HepG2 (cell line): ENCODE data around the gene ABCB8. TPM values are rescaled to one million over a fixed set of nuclear protein-coding genes. Genes with fewer than 3 reads are reported as not detected.
A peak's percentile ranks its signal among the peaks of the same experiment; 100 is the strongest.

Experiments used
- ATAC-seq: fragments of 200-7000 bp; cut with Tn5 transposase; 3 replicates; pipeline ENCODE4 v1.9.1; 2020; ENCODE audit warnings: mild to moderate bottlenecking, moderate library complexity
- BruUV-seq: library from RNA; stranded (reverse); fragments of 400-500 nt; replicated peaks from 2 replicates; lab custom pipeline; 2021; lab: Mats Ljungman, UMichigan
- CTCF ChIA-PET: fragments of 300-600 bp; formaldehyde crosslinking; extraction: SDS; loops from one replicate; lab custom pipeline; 2021; ENCODE audit warnings: low total read pairs, inconsistent platforms, low intra/inter-chr PET ratio; lab: Yijun Ruan, JAX
- POLR2A ChIA-PET: fragments of 350-600 bp; sonication (Branson Sonifier 250); formaldehyde crosslinking; loops from one replicate; lab custom pipeline; 2020; ENCODE audit warnings: antibody characterized with exemption, inconsistent platforms; lab: Yijun Ruan, JAX
- DNase-seq: peaks from one replicate; pipeline ENCODE4 v3.0.0-alpha.2; 2015; ENCODE audit warnings: low spot score
- FAIRE-seq: peaks from 3 replicates; lab custom pipeline; 2011; peaks lifted over from hg19 to GRCh38; lab: Jason Lieb, UNC
- H2AFZ ChIP-seq: one replicate; pipeline ENCODE4 v1.6.1; 2011; ENCODE audit warnings: low read length, inconsistent platforms
- H3K27ac ChIP-seq: fragments of 300-600 bp; 3 replicates; pipeline ENCODE4 v1.8.0; 2011; ENCODE audit warnings: mixed run types, mild to moderate bottlenecking, mixed read lengths, low read length, inconsistent platforms; ENCODE audit not compliant: insufficient read depth; ENCODE audit errors: extremely low read length
- H3K27me3 ChIP-seq, 2 experiments: fragments of 200-600 bp in 1 of 2; 2 replicates in 1 of 2; 3 replicates in 1 of 2; pipeline versions ENCODE4 v1.6.0 to v1.8.0; 2011; ENCODE audit warnings: low read length in 2 of 2, mild to moderate bottlenecking in 2 of 2, moderate library complexity in 2 of 2, inconsistent platforms in 1 of 2; ENCODE audit not compliant: insufficient read depth in 2 of 2, control insufficient read depth in 1 of 2
- H3K36me3 ChIP-seq, 2 experiments: fragments of 200-600 bp in 1 of 2; replicated peaks in 1 of 2; 2 replicates in 1 of 2; 3 replicates in 1 of 2; pipeline versions ENCODE4 v1.5.1 to v1.8.0; 2011; ENCODE audit warnings: low read length in 2 of 2, inconsistent platforms in 1 of 2; ENCODE audit not compliant: insufficient read depth in 2 of 2, control insufficient read depth in 1 of 2
- H3K4me1 ChIP-seq: 2 replicates; pipeline ENCODE4 v1.5.1; 2012; ENCODE audit warnings: low read length, inconsistent platforms; ENCODE audit not compliant: insufficient read depth
- H3K4me2 ChIP-seq: 2 replicates; pipeline ENCODE4 v1.6.0; 2011; ENCODE audit warnings: low read depth, low read length, inconsistent platforms
- H3K4me3 ChIP-seq, 3 experiments: fragments of 200-600 bp in 1 of 3; sonication (generic), shearing (Covaris generic) in 1 of 3; replicated peaks in 1 of 3; 2 replicates each; pipeline ENCODE4 v1.5.1; 2011 to 2016; ENCODE audit warnings: low read length in 3 of 3, inconsistent platforms in 2 of 3, low read depth in 2 of 3, mild to moderate bottlenecking in 2 of 3, control low read depth in 1 of 3, mixed read lengths in 1 of 3; ENCODE audit not compliant: insufficient read depth in 1 of 3
- H3K79me2 ChIP-seq: one replicate; pipeline ENCODE4 v1.6.1; 2011; ENCODE audit warnings: low read length, inconsistent platforms; ENCODE audit not compliant: insufficient read depth
- H3K9ac ChIP-seq: 2 replicates; pipeline ENCODE4 v1.6.0; 2011; ENCODE audit warnings: mild to moderate bottlenecking, low read depth, low read length, inconsistent platforms; ENCODE audit not compliant: insufficient read depth
- H3K9me3 ChIP-seq: 2 replicates; pipeline ENCODE4 v1.5.1; 2012; ENCODE audit warnings: mild to moderate bottlenecking, low read length
- H4K20me1 ChIP-seq: 2 replicates; pipeline ENCODE4 v1.6.0; 2011; ENCODE audit warnings: inconsistent platforms, mild to moderate bottlenecking, low read length, moderate library complexity; ENCODE audit not compliant: insufficient read depth
- ATAD3A ChIP-seq: sonication (generic); formaldehyde crosslinking; IDR thresholded peaks from 2 replicates; pipeline ENCODE4 v1.4.0; 2020; ENCODE audit warnings: missing genetic modification reagents
- BORCS8-MEF2B ChIP-seq: sonication (generic); formaldehyde crosslinking; IDR thresholded peaks from 2 replicates; pipeline ENCODE4 v1.8.0; 2022; ENCODE audit warnings: mild to moderate bottlenecking, missing genetic modification reagents
- IRX3 ChIP-seq: sonication (generic); formaldehyde crosslinking; IDR thresholded peaks from 2 replicates; pipeline ENCODE4 v1.8.1; 2023; ENCODE audit warnings: mild to moderate bottlenecking, low read depth, missing genetic modification reagents, borderline replicate concordance
- RFX1 ChIP-seq: fragments of 450-650 bp; IDR thresholded peaks from 2 replicates; pipeline ENCODE4 v1.6.1; 2017
- RFX5 ChIP-seq: IDR thresholded peaks from 2 replicates; pipeline ENCODE4 v1.6.1; 2011; ENCODE audit warnings: low read depth, low read length, improper control_type of control experiment
- SRSF1 ChIP-seq: fragments of 200-400 bp; formaldehyde crosslinking; optimal IDR thresholded peaks from 2 replicates; pipeline ENCODE3; 2017; ENCODE audit warnings: mild to moderate bottlenecking, low read depth, low read length, moderate library complexity
- ZFP1 ChIP-seq: IDR thresholded peaks from 2 replicates; pipeline ENCODE4 v1.6.1; 2016
- ZNF292 ChIP-seq: sonication (generic); formaldehyde crosslinking; IDR thresholded peaks from 2 replicates; pipeline ENCODE4 v1.8.1; 2022; ENCODE audit warnings: mild to moderate bottlenecking, low read depth, missing genetic modification reagents, borderline replicate concordance
- ZNF317 ChIP-seq: sonication (generic); formaldehyde crosslinking; IDR thresholded peaks from 2 replicates; pipeline ENCODE4 v1.5.0; 2020; ENCODE audit warnings: mild to moderate bottlenecking, missing genetic modification reagents
- ZNF616 ChIP-seq: sonication (generic); formaldehyde crosslinking; IDR thresholded peaks from 2 replicates; pipeline ENCODE4 v1.5.0; 2020; ENCODE audit warnings: low read depth, mild to moderate bottlenecking, missing genetic modification reagents
- ZNF780A ChIP-seq: sonication (generic); formaldehyde crosslinking; IDR thresholded peaks from 2 replicates; pipeline ENCODE4 v1.8.0; 2022; ENCODE audit warnings: mild to moderate bottlenecking, missing genetic modification reagents, moderate library complexity
- WGBS: methylation state at CpG from one replicate; pipeline ENCODE4 v1.1.6; 2017; ENCODE audit warnings: low lambda C conversion rate; 5-methylcytosine and 5-hydroxymethylcytosine counted together
- in situ Hi-C: cut with HindIII; loops from 2 replicates; pipeline ENCODE4 v1.10.0; 2017; ENCODE audit warnings: low pct_unique_long_range_greater_than_20kb; ENCODE audit not compliant: extremely low pct_ligation_motif_present
- intact Hi-C: fragments of 100-400 bp; cut with micrococcal nuclease; formaldehyde crosslinking; loops from one replicate; pipeline ENCODE4 v1.10.0; 2022; ENCODE audit not compliant: unreplicated experiment
- polyA plus RNA-seq, 8 experiments: library from polyadenylated mRNA; depleted of rRNA in 3 of 8; stranded (reverse) in 7 of 8; unstranded in 1 of 8; fragments of >200 nt; fragmentation: Illumina TruSeq in 4 of 8; extraction: Trizol in 4 of 8; gene quantifications; 2 replicates each; pipeline versions ENCODE4 v1.2.1 to v1.2.3, GENCODE V29; 2011 to 2016; ENCODE audit warnings: low read depth in 4 of 8, missing spikeins in 1 of 8, mixed read lengths in 1 of 8; ENCODE audit not compliant: insufficient read depth in 1 of 8
- total RNA-seq, 5 experiments: library from RNA; depleted of rRNA; stranded (reverse); fragments of >200 nt; fragmentation: Illumina TruSeq; extraction: Trizol; gene quantifications; 2 replicates each; pipeline ENCODE4 v1.2.3, GENCODE V29; 2016; ENCODE audit warnings: low read depth in 1 of 5
- TF ChIP-seq, protein P1 (sequence below): sonication (generic); formaldehyde crosslinking; IDR thresholded peaks from 2 replicates; pipeline ENCODE4 v1.5.1; 2020; ENCODE audit warnings: missing genetic modification reagents, mild to moderate bottlenecking, borderline replicate concordance
- TF ChIP-seq, protein P2 (sequence below): sonication (generic); formaldehyde crosslinking; IDR thresholded peaks from 2 replicates; pipeline ENCODE4 v1.8.0; 2023; ENCODE audit warnings: mild to moderate bottlenecking, missing genetic modification reagents
- TF ChIP-seq, protein P3 (sequence below): sonication (generic); formaldehyde crosslinking; IDR thresholded peaks from 2 replicates; pipeline ENCODE4 v1.4.0; 2020; ENCODE audit warnings: mild to moderate bottlenecking, missing genetic modification reagents
- TF ChIP-seq, protein P4 (sequence below): sonication (generic); formaldehyde crosslinking; IDR thresholded peaks from 2 replicates; pipeline ENCODE4 v1.4.0; 2020; ENCODE audit warnings: missing genetic modification reagents

The ABCB8 gene
- total and polyA plus RNA-seq, 2 of the 13 experiments (the other 11 are each of a cell fraction or from before 2014, with no cell fraction given): 6.6 to 16.7 TPM

DNA sequence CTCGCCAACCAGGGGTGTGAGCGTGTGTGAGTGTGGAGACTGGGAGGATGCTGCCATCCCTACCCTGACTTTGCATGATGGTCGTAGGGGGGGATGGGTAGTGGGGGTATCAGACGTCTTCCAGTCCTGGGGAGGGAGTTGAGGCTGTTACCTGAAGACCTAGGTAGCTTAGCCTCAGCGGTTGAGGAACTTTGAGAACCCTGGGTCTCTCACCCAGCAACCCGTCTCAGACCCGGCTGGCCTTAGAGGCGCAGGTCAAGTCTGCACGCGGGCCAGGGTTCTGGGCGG lies 33.8 kb downstream of the ABCB8 start:
- no TSS peak for BruUV-seq
- TF ChIP-seq ZFP1 (CRISPR knock-in tag) (no peak), IRX3 (0 out of 2 replicates have a peak, but pooled peaks have one; percentile 38), ZNF616 (no peak), ZNF292 (no peak), ATAD3A (CRISPR knock-in tag) (no peak), SRSF1 (no peak), RFX5 (0 out of 2 replicates have a peak, but pooled peaks have one; percentile 25), ZNF780A (CRISPR knock-in tag) (no peak), RFX1 (no peak), BORCS8-MEF2B (CRISPR knock-in tag) (no peak), ZNF317 (CRISPR knock-in tag) (no peak)
- TF ChIP-seq, protein P1, sequence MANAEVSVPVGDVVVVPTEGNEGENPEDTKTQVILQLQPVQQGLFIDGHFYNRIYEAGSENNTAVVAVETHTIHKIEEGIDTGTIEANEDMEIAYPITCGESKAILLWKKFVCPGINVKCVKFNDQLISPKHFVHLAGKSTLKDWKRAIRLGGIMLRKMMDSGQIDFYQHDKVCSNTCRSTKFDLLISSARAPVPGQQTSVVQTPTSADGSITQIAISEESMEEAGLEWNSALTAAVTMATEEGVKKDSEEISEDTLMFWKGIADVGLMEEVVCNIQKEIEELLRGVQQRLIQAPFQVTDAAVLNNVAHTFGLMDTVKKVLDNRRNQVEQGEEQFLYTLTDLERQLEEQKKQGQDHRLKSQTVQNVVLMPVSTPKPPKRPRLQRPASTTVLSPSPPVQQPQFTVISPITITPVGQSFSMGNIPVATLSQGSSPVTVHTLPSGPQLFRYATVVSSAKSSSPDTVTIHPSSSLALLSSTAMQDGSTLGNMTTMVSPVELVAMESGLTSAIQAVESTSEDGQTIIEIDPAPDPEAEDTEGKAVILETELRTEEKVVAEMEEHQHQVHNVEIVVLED (CRISPR knock-in tag): no peak
- TF ChIP-seq, protein P2, sequence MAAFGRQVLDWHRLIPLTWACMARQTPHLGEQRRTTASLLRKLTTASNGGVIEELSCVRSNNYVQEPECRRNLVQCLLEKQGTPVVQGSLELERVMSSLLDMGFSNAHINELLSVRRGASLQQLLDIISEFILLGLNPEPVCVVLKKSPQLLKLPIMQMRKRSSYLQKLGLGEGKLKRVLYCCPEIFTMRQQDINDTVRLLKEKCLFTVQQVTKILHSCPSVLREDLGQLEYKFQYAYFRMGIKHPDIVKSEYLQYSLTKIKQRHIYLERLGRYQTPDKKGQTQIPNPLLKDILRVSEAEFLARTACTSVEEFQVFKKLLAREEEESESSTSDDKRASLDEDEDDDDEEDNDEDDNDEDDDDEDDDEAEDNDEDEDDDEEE: no peak
- TF ChIP-seq, protein P3, sequence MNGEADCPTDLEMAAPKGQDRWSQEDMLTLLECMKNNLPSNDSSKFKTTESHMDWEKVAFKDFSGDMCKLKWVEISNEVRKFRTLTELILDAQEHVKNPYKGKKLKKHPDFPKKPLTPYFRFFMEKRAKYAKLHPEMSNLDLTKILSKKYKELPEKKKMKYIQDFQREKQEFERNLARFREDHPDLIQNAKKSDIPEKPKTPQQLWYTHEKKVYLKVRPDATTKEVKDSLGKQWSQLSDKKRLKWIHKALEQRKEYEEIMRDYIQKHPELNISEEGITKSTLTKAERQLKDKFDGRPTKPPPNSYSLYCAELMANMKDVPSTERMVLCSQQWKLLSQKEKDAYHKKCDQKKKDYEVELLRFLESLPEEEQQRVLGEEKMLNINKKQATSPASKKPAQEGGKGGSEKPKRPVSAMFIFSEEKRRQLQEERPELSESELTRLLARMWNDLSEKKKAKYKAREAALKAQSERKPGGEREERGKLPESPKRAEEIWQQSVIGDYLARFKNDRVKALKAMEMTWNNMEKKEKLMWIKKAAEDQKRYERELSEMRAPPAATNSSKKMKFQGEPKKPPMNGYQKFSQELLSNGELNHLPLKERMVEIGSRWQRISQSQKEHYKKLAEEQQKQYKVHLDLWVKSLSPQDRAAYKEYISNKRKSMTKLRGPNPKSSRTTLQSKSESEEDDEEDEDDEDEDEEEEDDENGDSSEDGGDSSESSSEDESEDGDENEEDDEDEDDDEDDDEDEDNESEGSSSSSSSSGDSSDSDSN (CRISPR knock-in tag): no peak
- TF ChIP-seq, protein P4, sequence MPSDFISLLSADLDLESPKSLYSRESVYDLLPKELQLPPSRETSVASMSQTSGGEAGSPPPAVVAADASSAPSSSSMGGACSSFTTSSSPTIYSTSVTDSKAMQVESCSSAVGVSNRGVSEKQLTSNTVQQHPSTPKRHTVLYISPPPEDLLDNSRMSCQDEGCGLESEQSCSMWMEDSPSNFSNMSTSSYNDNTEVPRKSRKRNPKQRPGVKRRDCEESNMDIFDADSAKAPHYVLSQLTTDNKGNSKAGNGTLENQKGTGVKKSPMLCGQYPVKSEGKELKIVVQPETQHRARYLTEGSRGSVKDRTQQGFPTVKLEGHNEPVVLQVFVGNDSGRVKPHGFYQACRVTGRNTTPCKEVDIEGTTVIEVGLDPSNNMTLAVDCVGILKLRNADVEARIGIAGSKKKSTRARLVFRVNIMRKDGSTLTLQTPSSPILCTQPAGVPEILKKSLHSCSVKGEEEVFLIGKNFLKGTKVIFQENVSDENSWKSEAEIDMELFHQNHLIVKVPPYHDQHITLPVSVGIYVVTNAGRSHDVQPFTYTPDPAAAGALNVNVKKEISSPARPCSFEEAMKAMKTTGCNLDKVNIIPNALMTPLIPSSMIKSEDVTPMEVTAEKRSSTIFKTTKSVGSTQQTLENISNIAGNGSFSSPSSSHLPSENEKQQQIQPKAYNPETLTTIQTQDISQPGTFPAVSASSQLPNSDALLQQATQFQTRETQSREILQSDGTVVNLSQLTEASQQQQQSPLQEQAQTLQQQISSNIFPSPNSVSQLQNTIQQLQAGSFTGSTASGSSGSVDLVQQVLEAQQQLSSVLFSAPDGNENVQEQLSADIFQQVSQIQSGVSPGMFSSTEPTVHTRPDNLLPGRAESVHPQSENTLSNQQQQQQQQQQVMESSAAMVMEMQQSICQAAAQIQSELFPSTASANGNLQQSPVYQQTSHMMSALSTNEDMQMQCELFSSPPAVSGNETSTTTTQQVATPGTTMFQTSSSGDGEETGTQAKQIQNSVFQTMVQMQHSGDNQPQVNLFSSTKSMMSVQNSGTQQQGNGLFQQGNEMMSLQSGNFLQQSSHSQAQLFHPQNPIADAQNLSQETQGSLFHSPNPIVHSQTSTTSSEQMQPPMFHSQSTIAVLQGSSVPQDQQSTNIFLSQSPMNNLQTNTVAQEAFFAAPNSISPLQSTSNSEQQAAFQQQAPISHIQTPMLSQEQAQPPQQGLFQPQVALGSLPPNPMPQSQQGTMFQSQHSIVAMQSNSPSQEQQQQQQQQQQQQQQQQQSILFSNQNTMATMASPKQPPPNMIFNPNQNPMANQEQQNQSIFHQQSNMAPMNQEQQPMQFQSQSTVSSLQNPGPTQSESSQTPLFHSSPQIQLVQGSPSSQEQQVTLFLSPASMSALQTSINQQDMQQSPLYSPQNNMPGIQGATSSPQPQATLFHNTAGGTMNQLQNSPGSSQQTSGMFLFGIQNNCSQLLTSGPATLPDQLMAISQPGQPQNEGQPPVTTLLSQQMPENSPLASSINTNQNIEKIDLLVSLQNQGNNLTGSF (CRISPR knock-in tag): no peak

More for the DNA sequence above, 33.8 kb downstream of the ABCB8 start:
- Histone ChIP-seq H3K9me3 (no peaks in the 10 kb centered on the region), H3K9ac (0 out of 2 replicates have a peak overlapping the region, but pooled peaks have one; percentile 47), H3K36me3 (peaks cover 7 to 27% of the 10 kb centered on the region in 2 experiments; a peak in 4 of 5 replicates), H3K27me3 (no peaks in the 10 kb centered on the region; a peak in 1 of 5 replicates), H3K4me1 (peaks cover 48% of the 10 kb centered on the region), H2AFZ (no peak overlapping the region), H3K27ac (no peak overlapping the region), H3K4me3 (peak overlapping the region in 1 of 3 experiments; percentile 90; a peak in 3 of 6 replicates), H3K4me2 (peak overlapping the region; percentile 98), H4K20me1 (peaks cover 4% of the 10 kb centered on the region; the same call in 1 of the 2 replicates), H3K79me2 (peaks cover 16% of the 10 kb centered on the region)
- intact Hi-C loops (loop anchor here (1.0 kb wide), 1 partner anchor 18 kb away; the partner anchor contains the start of gene FASTK), in situ Hi-C loops (no loop called here)
- POLR2A ChIA-PET: interaction anchor here (0.7 to 4.4 kb wide), 14 partner anchors 11 to 165 kb away, joined by 3 to 144 read pairs (median 8); partner anchors contain the start of genes ABCB8, ABCF2, AGAP3 and FASTK
- 0% methylated on average over 2 of the region's 11 CpGs for WGBS
- no peak for DNase-seq
- ATAC-seq: no peak
- no peak for FAIRE-seq
- CTCF ChIA-PET: no interaction called here
